GM18526 (cell line): Measurements from ENCODE around the gene KLHL21.
A peak's percentile ranks its signal among the peaks of the same experiment; 100 is the strongest.

Experiments used
- POLR2A ChIP-seq: IDR thresholded peaks from 3 replicates; pipeline ENCODE4 v1.6.1; 2011; ENCODE audit not compliant: insufficient read length; ENCODE audit errors: extremely low read depth

KLHL21 gene

GRCh38 chr1:6628971-6629479, 26.4 kb upstream of the KLHL21 start:
- TF ChIP-seq POLR2A, result no peak

- TF ChIP-seq POLR2A, result no peak
These were observed 25.3 kb upstream of the KLHL21 start for GRCh38 chr1:6627841-6628545.

- no peak for TF ChIP-seq POLR2A
These were observed 24.4 kb upstream of the KLHL21 start for GRCh38 chr1:6627031-6627430.

- no peak for TF ChIP-seq POLR2A
These were observed 23.0 kb upstream of the KLHL21 start for GRCh38 chr1:6625584-6626149.

GRCh38 chr1:6624710-6625583, 22.3 kb upstream of the KLHL21 start, which contains the start of gene THAP3:
Gene THAP3, plus strand, starts transcription at chr1:6624868. Its CDS starts 351 bp downstream, at chr1:6625219.
- no peak for TF ChIP-seq POLR2A

GRCh38 chr1:6623269-6623965, 20.7 kb upstream of the KLHL21 start:
- no peak for TF ChIP-seq POLR2A

- TF ChIP-seq POLR2A, result no peak
These were observed 19.9 kb upstream of the KLHL21 start for GRCh38 chr1:6622396-6623152.

GRCh38 chr1:6621429-6622391, 19.0 kb upstream of the KLHL21 start:
- no peak for TF ChIP-seq POLR2A

- no peak for TF ChIP-seq POLR2A
These were observed 16.4 kb upstream of the KLHL21 start for GRCh38 chr1:6619045-6619444.

GRCh38 chr1:6614929-6615785, 12.5 kb upstream of the KLHL21 start:
- no peak for TF ChIP-seq POLR2A

GRCh38 chr1:6614019-6614928, 11.6 kb upstream of the KLHL21 start:
- peak; percentile 12 for TF ChIP-seq POLR2A
